ENCODE results near the gene PSMC3.

The PSMC3 gene

GRCh38 chr11:47426062-47426956 lies at the start of gene PSMC3:
Gene PSMC3, minus strand, starts transcription at chr11:47426439. Its CDS starts 160 bp downstream, at chr11:47426279.
- DNase-seq (ENCODE audit: low spot score), result peak; percentile 85

GRCh38 chr11:47470671-47471070 lies 44.4 kb upstream of the PSMC3 start:
- DNase-seq (ENCODE audit: low spot score), result no peak

GRCh38 chr11:47469361-47470179 lies 43.3 kb upstream of the PSMC3 start:
- DNase-seq (ENCODE audit: low spot score), result no peak

GRCh38 chr11:47468598-47469214 lies 42.5 kb upstream of the PSMC3 start:
- no peak for DNase-seq (ENCODE audit: low spot score)

- no peak for DNase-seq (ENCODE audit: low spot score)
These were observed 41.1 kb upstream of the PSMC3 start for GRCh38 chr11:47467357-47467756.

- DNase-seq (ENCODE audit: low spot score), result no peak
These were observed 40.5 kb upstream of the PSMC3 start for GRCh38 chr11:47466701-47467250.

- no peak for DNase-seq (ENCODE audit: low spot score)
These were observed 40.0 kb upstream of the PSMC3 start for GRCh38 chr11:47466201-47466600.

GRCh38 chr11:47464483-47464882 lies 38.2 kb upstream of the PSMC3 start:
- DNase-seq (ENCODE audit: low spot score), result no peak

GRCh38 chr11:47461876-47462275 lies 35.6 kb upstream of the PSMC3 start:
- no peak for DNase-seq (ENCODE audit: low spot score)

GRCh38 chr11:47460571-47461235 lies 34.5 kb upstream of the PSMC3 start:
- DNase-seq (ENCODE audit: low spot score), result no peak

GRCh38 chr11:47454258-47454671 lies 28.0 kb upstream of the PSMC3 start:
- peak; percentile 67 for DNase-seq (ENCODE audit: low spot score)

GRCh38 chr11:47453365-47453764 lies 27.1 kb upstream of the PSMC3 start:
- DNase-seq (ENCODE audit: low spot score), result no peak

GRCh38 chr11:47451990-47452389 lies 25.8 kb upstream of the PSMC3 start:
- no peak for DNase-seq (ENCODE audit: low spot score)

GRCh38 chr11:47451436-47451835 lies 25.2 kb upstream of the PSMC3 start:
- DNase-seq (ENCODE audit: low spot score), result no peak

GRCh38 chr11:47449541-47449940 lies 23.3 kb upstream of the PSMC3 start:
- no peak for DNase-seq (ENCODE audit: low spot score)

- no peak for DNase-seq (ENCODE audit: low spot score)
These were observed 22.6 kb upstream of the PSMC3 start, which contains the start of gene RAPSN for GRCh38 chr11:47448566-47449427. Gene RAPSN, minus strand, starts transcription at chr11:47449136. Its CDS starts 172 bp downstream, at chr11:47448964.

- no peak for DNase-seq (ENCODE audit: low spot score)
These were observed 21.7 kb upstream of the PSMC3 start for GRCh38 chr11:47447906-47448305.

GRCh38 chr11:47446833-47447232 lies 20.6 kb upstream of the PSMC3 start:
- DNase-seq (ENCODE audit: low spot score), result no peak

- DNase-seq (ENCODE audit: low spot score), result no peak
These were observed 19.6 kb upstream of the PSMC3 start for GRCh38 chr11:47445840-47446239.

GRCh38 chr11:47443817-47444216 lies 17.6 kb upstream of the PSMC3 start:
- no peak for DNase-seq (ENCODE audit: low spot score)

Measured in HuH-7.5 (cell line).